Psoas muscle (tissue), 8 donors: ENCODE data around the gene IFNLR1. TPM values are rescaled to one million over a fixed set of nuclear protein-coding genes. Genes with fewer than 3 reads are reported as not detected.

Source experiments
- ATAC-seq, 4 donors: fragments of 200-7000 bp; cut with Tn5 transposase; one replicate each; pipeline ENCODE4 v1.9.1; 2020; ENCODE audit warnings: moderate library complexity in 3 of 4, mild to moderate bottlenecking in 2 of 4
- DNase-seq, 2 donors: peaks; one replicate each; pipeline ENCODE4 v3.0.0-alpha.2; 2020
- H3K27ac ChIP-seq: fragments of 200-600 bp; one replicate; pipeline ENCODE4 v1.8.0; 2022
- H3K27me3 ChIP-seq, 3 donors: fragments of 200-600 bp in 1 of 3; one replicate each; pipeline versions ENCODE4 v1.6.1 to v1.8.0; 2013 to 2022; ENCODE audit warnings: low read length in 2 of 3, mild to moderate bottlenecking in 2 of 3, moderate library complexity in 1 of 3; ENCODE audit not compliant: insufficient read depth in 3 of 3
- H3K36me3 ChIP-seq, 2 donors: fragments of 200-600 bp in 1 of 2; one replicate each; pipeline versions ENCODE4 v1.6.1 to v1.8.0; 2013 to 2022; ENCODE audit warnings: low read depth in 1 of 2, mild to moderate bottlenecking in 1 of 2, moderate library complexity in 1 of 2; ENCODE audit not compliant: insufficient read depth in 1 of 2
- H3K4me1 ChIP-seq: fragments of 200-600 bp; one replicate; pipeline ENCODE4 v1.8.0; 2022
- H3K4me3 ChIP-seq: fragments of 200-600 bp; one replicate; pipeline ENCODE4 v1.8.0; 2022; ENCODE audit warnings: mild to moderate bottlenecking
- H3K9me3 ChIP-seq: fragments of 200-600 bp; one replicate; pipeline ENCODE4 v1.8.0; 2022
- WGBS, 3 donors: extraction: QIAGEN DNeasy Blood & Tissue Kit; methylation state at CpG; one replicate each; pipeline versions ENCODE4 v1.1.6 to v1.1.7; 2013; 5-methylcytosine and 5-hydroxymethylcytosine counted together
- intact Hi-C, 2 donors: fragments of 100-400 bp; cut with DNase I; formaldehyde crosslinking; loops; one replicate each; pipeline versions ENCODE4 v1.11.0 to v1.14.2; 2022
- polyA plus RNA-seq, 3 donors: library from polyadenylated mRNA; stranded (reverse); fragments of 200-250 nt; gene quantifications; one replicate each; pipeline ENCODE4 v1.2.3, GENCODE V29; 2013
- total RNA-seq, 4 donors: library from RNA; stranded (reverse); fragmentation: NEBNext Ultra II Directional in 2 of 4; extraction: Animal tissue kit (Norgen Biotek cat#: 25700) in 2 of 4; gene quantifications; one replicate each; pipeline versions ENCODE4 v1.2.1 to v1.2.4, GENCODE V29; 2021 to 2023
- TF ChIP-seq, protein P1 (sequence below): fragments of 200-600 bp; IDR thresholded peaks from one replicate; pipeline ENCODE4 v1.8.0; 2022; ENCODE audit warnings: antibody characterized with exemption
- donor health status: healthy with polysubstance abuse.
- donor health status: DM: no; HTN: no; CAD: no; lungs with moderate emphysema.
- donor health status: Bipolar disorder and iron deficiency.
- donor health status: healthy.
- donor health status: DM: yes; HTN: yes; CAD: no.
- donor health status: DM: no; HTN: no; CAD: no.
- donor health status: DM: no; HTN: no; CAD: no.
- donor health status: DM: yes; HTN: yes; CAD: no.

Gene IFNLR1
- total and polyA plus RNA-seq, 7 donors = 0.05 to 3.9 (median 1.9) TPM

DNA sequence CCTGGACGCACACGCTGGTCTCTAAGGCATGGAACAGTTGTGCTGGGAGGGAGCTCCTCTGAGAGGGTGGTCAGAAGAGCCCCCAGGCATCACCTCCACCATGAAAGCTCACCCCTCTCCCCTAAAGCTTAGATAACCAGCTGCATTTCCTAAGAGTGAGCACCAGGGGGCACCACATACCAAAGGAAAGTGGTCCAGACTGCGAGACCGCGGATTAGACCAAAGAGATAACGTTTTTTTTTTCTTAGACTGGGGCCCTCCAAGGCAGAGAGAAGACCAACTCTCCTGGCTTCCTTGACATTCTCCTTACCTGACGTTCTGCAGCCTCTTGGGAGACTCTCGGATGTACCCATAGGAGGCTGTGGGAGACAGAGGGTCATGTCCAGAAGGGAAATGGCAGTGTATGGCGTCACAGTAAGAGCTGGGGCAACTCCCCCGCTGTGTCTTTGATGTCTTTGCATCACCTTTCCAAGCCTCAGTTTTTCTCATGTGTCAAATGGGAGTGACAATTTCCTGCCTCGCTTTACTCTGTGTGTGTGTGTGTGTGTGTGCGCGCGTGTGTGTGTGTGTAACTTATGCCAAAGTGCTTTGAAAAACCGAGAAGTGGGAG lies 12.3 kb upstream of the IFNLR1 start:
- Histone ChIP-seq H3K4me3 (peak overlapping the region; percentile 10), H3K4me1 (no peaks in the 10 kb centered on the region)
- TF ChIP-seq, protein P1, sequence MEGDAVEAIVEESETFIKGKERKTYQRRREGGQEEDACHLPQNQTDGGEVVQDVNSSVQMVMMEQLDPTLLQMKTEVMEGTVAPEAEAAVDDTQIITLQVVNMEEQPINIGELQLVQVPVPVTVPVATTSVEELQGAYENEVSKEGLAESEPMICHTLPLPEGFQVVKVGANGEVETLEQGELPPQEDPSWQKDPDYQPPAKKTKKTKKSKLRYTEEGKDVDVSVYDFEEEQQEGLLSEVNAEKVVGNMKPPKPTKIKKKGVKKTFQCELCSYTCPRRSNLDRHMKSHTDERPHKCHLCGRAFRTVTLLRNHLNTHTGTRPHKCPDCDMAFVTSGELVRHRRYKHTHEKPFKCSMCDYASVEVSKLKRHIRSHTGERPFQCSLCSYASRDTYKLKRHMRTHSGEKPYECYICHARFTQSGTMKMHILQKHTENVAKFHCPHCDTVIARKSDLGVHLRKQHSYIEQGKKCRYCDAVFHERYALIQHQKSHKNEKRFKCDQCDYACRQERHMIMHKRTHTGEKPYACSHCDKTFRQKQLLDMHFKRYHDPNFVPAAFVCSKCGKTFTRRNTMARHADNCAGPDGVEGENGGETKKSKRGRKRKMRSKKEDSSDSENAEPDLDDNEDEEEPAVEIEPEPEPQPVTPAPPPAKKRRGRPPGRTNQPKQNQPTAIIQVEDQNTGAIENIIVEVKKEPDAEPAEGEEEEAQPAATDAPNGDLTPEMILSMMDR = peak; percentile 90

DNA sequence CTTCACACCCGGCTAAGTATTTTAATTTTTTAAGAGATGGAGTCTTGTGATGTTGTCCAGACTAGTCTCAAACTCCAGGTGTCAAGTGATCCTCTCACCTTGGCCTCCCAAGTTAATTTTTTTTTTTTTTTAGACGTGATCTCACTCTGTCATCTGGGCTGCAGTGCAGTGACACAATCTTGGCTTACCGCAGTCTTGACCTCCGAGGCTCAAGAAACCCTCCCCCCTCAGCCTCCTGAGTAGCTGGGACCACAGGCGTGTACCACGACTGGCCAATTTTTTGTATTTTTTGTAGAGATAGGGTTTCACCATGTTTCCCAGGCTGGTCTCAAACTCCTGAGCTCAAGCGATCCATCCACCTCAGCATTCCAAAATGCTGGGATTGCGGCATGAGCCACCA lies 11.7 kb upstream of the IFNLR1 start:
- no peaks in the 10 kb centered on the region for H3K27me3 ChIP-seq
- no peaks in the 10 kb centered on the region for H3K9me3 ChIP-seq
- intact Hi-C loops = loop anchor here (1.0 to 2.0 kb wide), 3 partner anchors 193 to 436 kb away; no protein-coding TSS in a partner anchor
- TF ChIP-seq, protein P1 = no peak
- H3K4me1 ChIP-seq = no peaks in the 10 kb centered on the region
- H3K4me3 ChIP-seq = no peak overlapping the region
- DNase-seq = no peak
- ATAC-seq = no peak
- H3K36me3 ChIP-seq = no peaks in the 10 kb centered on the region
- 43 to 58% (median 47%) methylated on average over 8 of the region's 8 CpGs for WGBS, 3 donors
- no peak overlapping the region for H3K27ac ChIP-seq

More for the DNA sequence above, 12.3 kb upstream of the IFNLR1 start:
- Histone ChIP-seq H3K36me3 (no peaks in the 10 kb centered on the region), H3K9me3 (no peaks in the 10 kb centered on the region), H3K27me3 (no peaks in the 10 kb centered on the region), H3K27ac (no peak overlapping the region)
- peak; percentile 48 to 69 for DNase-seq
- intact Hi-C loops = loop anchor here (1.0 to 2.0 kb wide), 3 partner anchors 192 to 435 kb away; no protein-coding TSS in a partner anchor
- 31% methylated on average over 15 of the region's 15 CpGs for WGBS, 3 donors
- ATAC-seq = peak; percentile 66 to 85 (median 75)

DNA sequence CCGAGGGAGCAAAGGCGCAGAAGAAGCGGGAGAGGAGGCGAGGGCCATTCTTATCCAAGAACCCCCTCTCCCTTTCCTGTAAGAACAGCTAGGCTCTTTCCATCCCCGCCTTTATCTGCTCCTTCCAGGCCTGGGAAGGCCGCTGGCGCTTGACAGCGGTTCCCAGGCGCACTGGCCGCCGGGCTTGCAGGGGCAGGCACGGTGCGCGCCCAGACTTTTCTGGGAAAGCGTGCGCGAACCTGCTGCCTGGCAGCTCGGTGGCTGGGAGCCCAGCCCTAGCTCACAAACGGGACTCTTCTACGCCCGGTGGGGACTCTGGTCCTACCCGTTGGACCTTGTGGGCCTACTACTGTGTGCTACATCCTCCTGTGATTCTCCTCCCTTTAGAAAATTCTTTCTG lies 8.8 kb upstream of the IFNLR1 start:
- intact Hi-C loops = no loop called here
- no peak overlapping the region for H3K27ac ChIP-seq
- WGBS, 3 donors = 77 to 83% (median 78%) methylated on average over 21 to 22 of the region's 22 CpGs

DNA sequence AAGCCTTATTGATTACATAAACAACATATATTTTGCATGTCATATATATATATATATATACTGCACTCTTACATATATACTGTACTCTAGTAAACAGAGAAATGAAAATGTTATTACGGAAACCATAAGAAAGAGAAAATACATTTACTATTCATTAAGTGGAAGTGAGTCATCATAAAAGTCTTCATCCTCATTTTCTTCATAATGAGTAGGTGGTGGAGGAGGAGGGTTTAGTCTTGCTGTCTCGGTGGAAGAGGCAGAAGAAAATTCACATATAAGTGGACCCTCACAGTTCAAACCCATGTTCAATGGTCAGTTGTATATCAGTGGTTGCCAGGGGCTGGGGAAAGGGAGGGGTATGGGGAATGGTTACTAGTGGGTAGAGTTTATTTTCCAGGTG lies 8.0 kb upstream of the IFNLR1 start:
- Histone ChIP-seq H3K27ac (no peak overlapping the region), H3K27me3 (no peaks in the 10 kb centered on the region), H3K9me3 (no peaks in the 10 kb centered on the region), H3K4me1 (no peaks in the 10 kb centered on the region), H3K36me3 (no peaks in the 10 kb centered on the region), H3K4me3 (no peak overlapping the region)
- 75 to 81% (median 76%) methylated on average over 2 of the region's 2 CpGs for WGBS, 3 donors
- ATAC-seq (no peak), DNase-seq (no peak)
- intact Hi-C loops = no loop called here
- TF ChIP-seq, protein P1 = no peak

More for the DNA sequence above, 8.8 kb upstream of the IFNLR1 start:
- Histone ChIP-seq H3K36me3 (no peaks in the 10 kb centered on the region), H3K4me3 (no peak overlapping the region), H3K4me1 (no peaks in the 10 kb centered on the region), H3K9me3 (no peaks in the 10 kb centered on the region), H3K27me3 (no peaks in the 10 kb centered on the region)
- TF ChIP-seq, protein P1 = no peak
- ATAC-seq = no peak
- DNase-seq = no peak

DNA sequence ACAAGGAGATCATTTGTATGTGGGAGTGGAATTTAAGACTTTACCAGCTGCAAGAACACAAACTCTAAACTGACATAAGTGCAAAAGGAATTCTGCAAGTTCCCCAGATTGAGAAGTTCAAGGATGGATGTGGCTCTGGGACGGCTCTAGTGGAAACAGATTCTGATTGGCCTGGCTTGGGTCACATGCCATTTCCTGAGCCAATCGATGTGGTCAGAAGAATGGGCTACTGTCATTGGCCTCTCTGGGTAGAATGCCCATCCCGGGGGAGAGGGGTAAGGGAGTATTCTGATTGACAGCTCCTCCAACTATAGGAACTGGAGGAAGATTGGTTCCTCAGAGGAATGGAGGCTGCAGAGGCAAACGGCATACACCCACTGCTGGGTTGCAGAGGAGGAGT lies 6.0 kb upstream of the IFNLR1 start:
- Histone ChIP-seq H3K9me3 (no peaks in the 10 kb centered on the region), H3K27me3 (no peaks in the 10 kb centered on the region), H3K27ac (no peak overlapping the region), H3K4me1 (peaks cover 4% of the 10 kb centered on the region), H3K36me3 (no peaks in the 10 kb centered on the region), H3K4me3 (no peak overlapping the region)
- no peak for DNase-seq
- WGBS, 3 donors = 23 to 30% (median 23%) methylated on average over 4 of the region's 4 CpGs
- ATAC-seq = no peak
- TF ChIP-seq, protein P1 = no peak
- intact Hi-C loops = no loop called here
